AG04449 (cell line): Measurements from ENCODE around the gene NCOA1.
"Not testable (repeated sequence)": the region's sequence is repeated elsewhere in the genome, so short reads cannot be mapped to it uniquely, and the experiment has no call there.

Experiments used
- CTCF ChIA-PET: fragments of 350-600 bp; formaldehyde crosslinking; extraction: SDS; loops from one replicate; lab custom pipeline; 2021; ENCODE audit warnings: antibody characterized with exemption; lab: Yijun Ruan, JAX
- POLR2A ChIA-PET: fragments of 400-600, 350-600 bp; formaldehyde crosslinking; extraction: SDS; loops from one replicate; lab custom pipeline; 2020; ENCODE audit warnings: antibody characterized with exemption, inconsistent platforms; lab: Yijun Ruan, JAX
- DNase-seq: peaks from one replicate; pipeline ENCODE4 v3.0.0-alpha.2; 2010; ENCODE audit warnings: low read depth, low spot score
- H3K4me3 ChIP-seq: 2 replicates; pipeline ENCODE4 v1.5.1; 2011; ENCODE audit warnings: low read depth, mild to moderate bottlenecking, control low read depth, low read length
- CTCF ChIP-seq: IDR thresholded peaks from one replicate; pipeline ENCODE4 v1.5.1; 2011; ENCODE audit warnings: mild to moderate bottlenecking, moderate library complexity, low read length, control low read depth, inconsistent platforms; ENCODE audit not compliant: insufficient read depth; ENCODE audit errors: missing control alignments

Gene NCOA1

DNA sequence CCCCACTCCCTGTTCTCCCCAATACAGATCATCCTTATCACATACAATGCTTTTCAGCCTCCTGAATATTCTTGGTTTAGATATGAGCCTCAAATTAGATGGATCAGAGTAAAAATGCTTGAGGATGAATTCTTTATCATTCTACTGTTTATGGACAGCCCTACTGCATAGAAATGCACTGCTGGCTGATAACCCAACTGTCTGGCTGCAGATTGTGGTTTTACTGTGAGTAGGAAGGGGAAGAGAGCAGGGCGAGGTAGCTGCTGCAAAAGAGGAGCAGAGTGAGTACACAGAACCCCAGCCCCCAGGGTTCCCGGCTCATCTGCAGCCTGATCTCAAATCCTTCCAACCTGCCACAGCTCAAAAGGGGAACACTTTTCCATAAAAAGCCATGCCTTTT lies 29.4 kb upstream of the NCOA1 start:
- no peak overlapping the region for H3K4me3 ChIP-seq
- POLR2A ChIA-PET: no interaction called here
- CTCF ChIA-PET: interaction anchor here (1.2 to 1.3 kb wide), 2 partner anchors 29 to 49 kb away, joined by 3 to 4 read pairs; partner anchors contain the start of gene NCOA1
- no peak for DNase-seq
- TF ChIP-seq CTCF: no peak

DNA sequence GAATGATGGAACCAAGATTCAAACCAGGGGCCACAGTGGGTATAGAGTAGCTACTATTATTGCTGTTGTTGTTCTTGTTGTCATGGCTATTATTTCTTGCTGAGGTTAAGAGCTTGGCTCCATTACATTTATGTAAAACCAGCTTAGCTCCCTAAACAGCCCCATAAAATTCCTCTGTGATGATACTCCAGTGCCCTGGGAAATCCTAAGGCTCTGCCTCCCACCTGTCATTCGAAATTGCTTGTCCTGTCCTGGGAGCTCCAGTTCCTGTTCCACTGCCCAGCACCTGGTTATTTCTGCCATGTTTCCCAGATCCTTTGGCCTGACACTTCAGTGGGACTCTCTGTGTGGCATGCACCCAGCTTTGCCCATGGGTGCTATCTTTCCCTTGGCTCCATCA lies 27.8 kb upstream of the NCOA1 start:
- POLR2A ChIA-PET: no interaction called here
- H3K4me3 ChIP-seq: no peak overlapping the region
- no peak for TF ChIP-seq CTCF
- CTCF ChIA-PET: no interaction called here
- DNase-seq: no peak

GRCh38 chr2:24466871-24467870 lies 23.9 kb upstream of the NCOA1 start:
- ChIA-PET POLR2A (no interaction called here), CTCF (interaction anchor here (0.8 to 2.3 kb wide), 4 partner anchors 17 to 325 kb away, joined by 3 to 6 read pairs (median 4); partner anchors contain the start of genes CENPO, NCOA1 and PTRHD1)
- no peak overlapping the region for H3K4me3 ChIP-seq
- TF ChIP-seq CTCF: no peak
- DNase-seq: no peak

DNA sequence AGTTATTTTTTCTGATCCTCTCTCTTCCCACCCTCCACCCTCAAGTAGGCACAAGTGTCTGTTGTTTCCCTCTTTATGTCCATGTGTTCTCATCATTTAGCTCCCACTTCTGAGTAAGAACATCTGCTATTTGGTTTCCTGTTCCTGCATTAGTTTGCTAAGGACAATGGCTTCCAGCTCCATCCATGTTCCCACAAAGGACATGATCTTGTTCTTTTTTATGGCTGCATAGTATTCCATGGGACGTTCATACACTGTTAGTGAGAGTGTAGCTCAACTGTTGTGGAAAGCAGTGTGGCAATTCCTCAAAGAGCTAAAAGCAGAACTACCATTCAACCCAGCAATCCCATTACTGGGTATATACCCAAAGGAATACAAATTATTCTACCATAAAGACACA lies 22.6 kb upstream of the NCOA1 start:
- CTCF ChIA-PET: interaction anchor here (2.3 kb wide), 1 partner anchor 23 kb away, joined by 6 read pairs; the partner anchor contains the start of gene NCOA1
- POLR2A ChIA-PET: not testable (repeated sequence)

DNA sequence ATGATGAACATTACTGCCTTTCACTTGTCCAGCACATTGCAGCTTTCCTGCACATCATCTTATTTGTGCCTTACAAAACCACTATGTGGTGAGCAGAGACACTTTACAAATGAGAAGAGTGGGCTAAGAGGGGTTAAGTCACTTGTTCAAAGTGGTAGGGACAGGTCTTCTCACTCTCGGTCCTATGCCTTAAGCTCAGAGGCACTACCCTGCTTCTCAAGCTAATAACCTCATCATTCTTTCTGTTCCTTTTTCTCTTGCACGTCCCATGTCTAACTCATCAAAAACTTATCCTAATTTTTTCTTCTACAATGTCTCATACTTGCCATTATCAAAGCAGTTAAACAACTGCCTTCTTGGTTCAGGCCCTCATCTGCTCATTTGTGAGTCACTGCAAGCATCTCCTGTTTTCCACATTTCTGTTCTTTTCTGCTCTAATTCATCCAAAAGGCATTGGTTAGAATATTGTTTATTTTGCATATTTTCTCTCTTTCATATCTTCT lies 21.9 kb upstream of the NCOA1 start:
- ChIA-PET POLR2A (no interaction called here), CTCF (interaction anchor here (2.3 kb wide), 1 partner anchor 22 kb away, joined by 6 read pairs; the partner anchor contains the start of gene NCOA1)
- no peak overlapping the region for H3K4me3 ChIP-seq
- no peak for TF ChIP-seq CTCF
- no peak for DNase-seq

More for the DNA sequence above, 22.6 kb upstream of the NCOA1 start:
- not testable (repeated sequence) for H3K4me3 ChIP-seq, DNase-seq

DNA sequence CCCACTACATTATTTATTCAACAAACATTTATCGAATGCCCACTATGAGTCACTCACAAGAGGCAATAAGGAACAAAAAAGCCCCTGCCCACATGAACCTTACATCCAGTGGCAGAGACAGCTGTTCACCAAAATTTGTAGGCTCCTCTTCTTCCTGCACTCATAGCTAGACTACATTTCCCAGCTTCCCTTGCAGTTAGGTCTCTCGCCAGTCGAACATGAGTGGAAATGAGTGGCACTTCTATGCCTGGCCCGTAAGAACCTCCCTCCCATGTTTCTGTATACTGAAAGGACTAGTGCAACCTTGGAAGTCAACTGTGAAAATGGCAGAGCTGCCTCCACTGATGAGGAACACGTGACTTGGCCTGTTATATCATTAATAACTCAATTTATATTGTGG lies 19.4 kb upstream of the NCOA1 start:
- DNase-seq: no peak
- ChIA-PET POLR2A (no interaction called here), CTCF (interaction anchor here (0.7 kb wide), 1 partner anchor 17 kb away, joined by 3 read pairs; no protein-coding TSS in a partner anchor)
- TF ChIP-seq CTCF: no peak
- no peak overlapping the region for H3K4me3 ChIP-seq
